ENCODE results near the gene TP53RK.

Gene TP53RK

DNA sequence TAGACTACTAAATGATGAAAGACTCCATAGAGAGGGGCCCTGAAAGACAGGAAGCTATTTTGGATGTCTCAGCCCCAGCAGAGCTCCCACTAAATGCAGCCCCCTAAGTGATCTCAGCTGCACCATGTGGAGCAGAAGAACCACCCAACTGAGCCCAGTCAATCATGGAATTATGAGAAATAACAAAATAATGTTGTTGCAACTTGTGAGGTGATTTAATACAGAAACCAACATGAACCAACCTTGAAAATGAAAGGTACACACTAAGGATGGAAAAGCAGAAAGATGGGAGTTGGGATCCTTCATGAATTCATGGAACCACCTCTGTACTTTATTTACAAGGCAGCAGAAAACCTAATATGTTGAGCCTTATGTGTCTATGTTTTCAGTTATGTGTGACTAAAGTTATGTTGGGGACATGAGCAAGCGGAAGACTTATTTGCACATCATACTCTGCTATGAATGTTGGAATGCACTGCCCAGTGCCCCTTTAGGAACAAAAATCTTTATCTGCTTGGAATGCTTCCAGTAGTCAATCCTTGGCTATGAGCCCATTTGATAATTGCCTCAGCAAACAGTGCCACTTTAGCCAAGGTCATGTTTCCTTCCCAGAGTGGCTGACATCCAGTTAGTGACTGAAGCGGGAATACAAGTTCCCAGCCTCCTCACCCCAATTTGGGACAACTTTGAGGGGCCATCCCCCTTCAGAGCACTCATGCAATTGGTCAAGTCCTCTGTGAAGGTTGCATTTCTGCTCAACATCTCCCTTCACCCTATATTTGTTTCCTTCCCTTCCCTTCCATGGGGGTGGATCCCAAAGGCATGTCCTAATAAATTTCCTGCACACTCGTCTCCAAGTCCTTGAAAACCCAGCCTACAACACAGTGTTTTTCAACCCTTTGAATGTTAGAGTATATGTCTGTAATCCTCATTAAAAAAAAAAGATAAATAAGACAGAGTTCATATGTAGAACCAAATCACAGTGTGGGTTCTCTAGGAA is 18.4 kb downstream of the TP53RK start:
- H3K27me3 Mint-ChIP-seq, result peaks cover 3% of the 10 kb centered on the region
- H3K4me3 Mint-ChIP-seq, result no peak overlapping the region
- intact Hi-C loops (cut with micrococcal nuclease), result no loop called here
- no peaks in the 10 kb centered on the region for H3K4me1 Mint-ChIP-seq (ENCODE audit: low read depth)
- H3K9me3 Mint-ChIP-seq, result peaks cover 20% of the 10 kb centered on the region
- H3K36me3 Mint-ChIP-seq (ENCODE audit: low read depth), result no peaks in the 10 kb centered on the region
- H3K27ac Mint-ChIP-seq, result no peak overlapping the region

DNA sequence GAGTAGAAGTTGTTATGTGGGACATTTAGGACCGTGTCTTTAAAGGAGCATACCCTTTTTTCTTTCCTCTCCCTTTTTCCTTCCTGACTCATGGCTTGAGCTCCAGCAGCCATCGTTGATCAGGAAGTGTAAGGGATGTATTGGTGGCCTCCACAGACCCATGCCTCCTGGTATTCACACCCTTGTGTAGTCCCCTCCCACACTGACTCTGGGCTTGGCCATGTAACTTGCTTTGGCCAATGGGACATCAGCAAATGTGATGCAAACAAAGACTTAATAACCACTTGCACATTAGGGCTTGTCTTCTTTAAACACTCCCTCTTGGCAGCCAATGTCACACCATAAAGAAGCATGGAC is 19.0 kb downstream of the TP53RK start:
- intact Hi-C loops (cut with micrococcal nuclease), result no loop called here
- Mint-ChIP-seq H3K4me1 (ENCODE audit: low read depth) (no peaks in the 10 kb centered on the region), H3K27ac (no peak overlapping the region), H3K27me3 (peaks cover 3% of the 10 kb centered on the region), H3K36me3 (ENCODE audit: low read depth) (no peaks in the 10 kb centered on the region), H3K4me3 (no peak overlapping the region), H3K9me3 (peaks cover 20% of the 10 kb centered on the region)

DNA sequence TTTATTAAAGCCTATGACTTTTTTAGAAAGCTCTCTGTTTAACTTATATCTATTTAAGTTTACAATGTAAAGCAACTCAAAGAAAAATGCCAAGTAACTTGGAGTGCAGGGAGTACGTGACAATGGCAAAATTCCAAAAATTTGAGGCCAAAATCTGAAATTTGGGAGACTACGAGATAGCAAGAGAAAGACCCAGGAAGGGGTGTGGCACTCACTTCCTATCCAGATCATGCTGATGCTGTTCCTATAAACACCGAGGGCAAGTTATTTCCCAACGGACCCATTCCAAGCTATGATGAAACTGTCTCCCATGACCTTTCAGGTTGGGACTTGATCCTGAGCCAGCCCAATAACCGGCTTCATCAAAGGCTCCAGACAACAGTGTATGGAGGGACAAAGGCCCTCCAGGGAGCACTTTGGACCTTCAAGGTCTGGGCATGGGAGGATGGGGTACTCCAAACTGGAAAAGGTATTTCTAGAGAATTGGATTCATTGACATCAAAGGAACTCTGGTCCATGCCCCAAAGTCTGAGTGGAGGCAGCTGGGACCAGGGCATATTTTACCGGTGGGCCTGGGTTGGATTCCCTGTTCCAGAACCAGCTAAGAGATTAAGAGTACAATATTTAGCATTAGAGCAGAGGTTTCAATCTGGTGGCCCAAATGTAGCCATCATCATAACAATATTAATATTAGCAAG is 22.3 kb downstream of the TP53RK start:
- Mint-ChIP-seq H3K9me3 (peaks cover 20% of the 10 kb centered on the region), H3K36me3 (ENCODE audit: low read depth) (no peaks in the 10 kb centered on the region), H3K27me3 (no peaks in the 10 kb centered on the region), H3K4me3 (no peak overlapping the region), H3K27ac (no peak overlapping the region), H3K4me1 (ENCODE audit: low read depth) (no peaks in the 10 kb centered on the region)
- intact Hi-C loops (cut with micrococcal nuclease), result no loop called here

DNA sequence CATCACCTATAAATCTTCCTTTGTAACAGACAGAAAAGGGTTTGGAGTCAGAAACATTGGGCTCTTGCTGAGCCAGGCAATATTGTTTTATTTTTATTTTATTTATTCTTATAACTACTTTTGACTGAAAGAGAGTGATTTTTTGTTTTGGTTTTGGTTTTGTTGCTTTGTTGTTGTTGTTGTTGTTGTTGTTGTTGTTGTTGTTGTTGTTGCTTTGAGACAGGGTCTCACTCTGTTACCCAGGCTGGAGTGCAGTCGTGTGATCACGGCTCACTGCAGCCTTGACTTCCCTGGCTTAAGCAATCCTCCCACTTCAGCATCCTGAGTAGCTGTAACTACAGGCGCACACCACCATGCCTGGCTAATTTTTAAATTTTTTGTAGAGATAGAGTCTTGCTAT is 22.9 kb downstream of the TP53RK start:
- H3K27me3 Mint-ChIP-seq, result no peaks in the 10 kb centered on the region
- no peaks in the 10 kb centered on the region for H3K4me1 Mint-ChIP-seq (ENCODE audit: low read depth)
- intact Hi-C loops (cut with micrococcal nuclease), result no loop called here
- H3K36me3 Mint-ChIP-seq (ENCODE audit: low read depth), result no peaks in the 10 kb centered on the region
- no peak overlapping the region for H3K27ac Mint-ChIP-seq
- H3K9me3 Mint-ChIP-seq, result peaks cover 14% of the 10 kb centered on the region
- H3K4me3 Mint-ChIP-seq, result no peak overlapping the region

DNA sequence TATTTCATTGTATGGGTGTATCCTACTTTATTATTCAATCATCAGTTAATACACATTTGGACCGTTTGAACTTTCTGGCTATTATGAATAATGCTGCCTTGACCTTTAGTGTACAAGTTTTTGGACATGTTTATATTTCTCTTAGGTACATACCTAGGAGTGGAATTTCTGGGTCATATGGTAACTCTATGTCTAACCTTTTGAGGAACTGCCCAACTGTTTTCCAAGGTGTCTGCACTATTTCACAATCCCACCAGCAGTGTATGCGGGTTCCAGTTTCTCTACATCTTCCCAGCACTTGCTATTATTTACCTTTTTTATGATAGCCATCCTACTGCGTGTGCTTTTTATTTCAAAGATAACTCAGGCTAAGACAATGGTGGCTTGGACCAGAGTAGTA is 23.6 kb downstream of the TP53RK start:
- no peak overlapping the region for H3K4me3 Mint-ChIP-seq
- no peak overlapping the region for H3K27ac Mint-ChIP-seq
- intact Hi-C loops (cut with micrococcal nuclease), result no loop called here
- no peaks in the 10 kb centered on the region for H3K4me1 Mint-ChIP-seq (ENCODE audit: low read depth)
- peaks cover 7% of the 10 kb centered on the region for H3K9me3 Mint-ChIP-seq
- H3K27me3 Mint-ChIP-seq, result no peaks in the 10 kb centered on the region
- H3K36me3 Mint-ChIP-seq (ENCODE audit: low read depth), result no peaks in the 10 kb centered on the region

DNA sequence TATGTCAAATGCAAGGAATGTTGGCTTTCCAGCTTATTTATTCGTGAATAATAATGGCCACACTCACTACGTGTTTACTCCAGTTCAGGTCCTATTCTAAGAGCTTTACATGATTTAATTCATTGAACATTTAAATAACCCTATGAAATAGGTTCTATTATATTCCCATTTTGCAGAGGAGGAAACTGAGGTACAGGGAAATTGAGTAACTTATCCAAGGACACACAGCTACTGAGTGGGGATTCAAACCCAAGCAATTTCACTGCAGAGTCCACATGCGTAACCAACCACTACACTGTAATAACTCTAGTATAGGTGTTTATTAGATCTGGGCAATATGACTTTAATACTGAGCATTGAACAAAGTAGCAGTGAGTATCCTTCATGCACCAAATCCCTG is 25.7 kb downstream of the TP53RK start:
- intact Hi-C loops (cut with micrococcal nuclease), result no loop called here
- no peaks in the 10 kb centered on the region for H3K9me3 Mint-ChIP-seq
- no peaks in the 10 kb centered on the region for H3K4me1 Mint-ChIP-seq (ENCODE audit: low read depth)
- peaks cover 2% of the 10 kb centered on the region for H3K27me3 Mint-ChIP-seq
- H3K36me3 Mint-ChIP-seq (ENCODE audit: low read depth), result no peaks in the 10 kb centered on the region
- H3K27ac Mint-ChIP-seq, result no peak overlapping the region
- no peak overlapping the region for H3K4me3 Mint-ChIP-seq

GRCh38 chr20:46661659-46662058 is 27.6 kb downstream of the TP53RK start:
- Mint-ChIP-seq H3K4me3 (no peak overlapping the region), H3K9me3 (no peaks in the 10 kb centered on the region), H3K27me3 (peaks cover 7% of the 10 kb centered on the region), H3K27ac (no peak overlapping the region), H3K36me3 (ENCODE audit: low read depth) (no peaks in the 10 kb centered on the region), H3K4me1 (ENCODE audit: low read depth) (no peaks in the 10 kb centered on the region)
- intact Hi-C loops (cut with micrococcal nuclease), result no loop called here

GRCh38 chr20:46660487-46660886 is 28.8 kb downstream of the TP53RK start:
- intact Hi-C loops (cut with micrococcal nuclease), result no loop called here
- H3K4me1 Mint-ChIP-seq (ENCODE audit: low read depth), result no peaks in the 10 kb centered on the region
- peaks cover 7% of the 10 kb centered on the region for H3K27me3 Mint-ChIP-seq
- no peak overlapping the region for H3K27ac Mint-ChIP-seq
- H3K9me3 Mint-ChIP-seq, result no peaks in the 10 kb centered on the region
- H3K4me3 Mint-ChIP-seq, result no peak overlapping the region
- H3K36me3 Mint-ChIP-seq (ENCODE audit: low read depth), result no peaks in the 10 kb centered on the region

GRCh38 chr20:46657618-46658017 is 31.6 kb downstream of the TP53RK start:
- no peak overlapping the region for H3K4me3 Mint-ChIP-seq
- no peaks in the 10 kb centered on the region for H3K4me1 Mint-ChIP-seq (ENCODE audit: low read depth)
- intact Hi-C loops (cut with micrococcal nuclease), result no loop called here
- H3K9me3 Mint-ChIP-seq, result no peaks in the 10 kb centered on the region
- peaks cover 19% of the 10 kb centered on the region for H3K27me3 Mint-ChIP-seq
- H3K36me3 Mint-ChIP-seq (ENCODE audit: low read depth), result no peaks in the 10 kb centered on the region
- H3K27ac Mint-ChIP-seq, result no peak overlapping the region

- Mint-ChIP-seq H3K27me3 (peaks cover 24% of the 10 kb centered on the region), H3K4me3 (no peak overlapping the region), H3K4me1 (ENCODE audit: low read depth) (no peaks in the 10 kb centered on the region), H3K36me3 (ENCODE audit: low read depth) (no peaks in the 10 kb centered on the region), H3K27ac (no peak overlapping the region), H3K9me3 (no peaks in the 10 kb centered on the region)
- intact Hi-C loops (cut with micrococcal nuclease), result no loop called here
Observed at GRCh38 chr20:46657137-46657536, 32.1 kb downstream of the TP53RK start.

- Mint-ChIP-seq H3K27me3 (peaks cover 58% of the 10 kb centered on the region), H3K4me1 (ENCODE audit: low read depth) (peaks cover 5% of the 10 kb centered on the region), H3K4me3 (no peak overlapping the region), H3K36me3 (ENCODE audit: low read depth) (no peaks in the 10 kb centered on the region), H3K9me3 (no peaks in the 10 kb centered on the region), H3K27ac (no peak overlapping the region)
- intact Hi-C loops (cut with micrococcal nuclease), result no loop called here
Observed at GRCh38 chr20:46652699-46653098, 36.5 kb downstream of the TP53RK start.

GRCh38 chr20:46651091-46651962 is 37.9 kb downstream of the TP53RK start, which contains the start of gene SLC13A3:
SLC13A3 (minus strand) TSS chr20:46651459; CDS start chr20:46651421, 38 bp downstream.
- intact Hi-C loops (cut with micrococcal nuclease), result no loop called here
- Mint-ChIP-seq H3K27me3 (peaks cover 65% of the 10 kb centered on the region), H3K4me1 (ENCODE audit: low read depth) (peaks cover 5% of the 10 kb centered on the region), H3K4me3 (no peak within 1 kb of the TSS), H3K27ac (no peak within 1 kb of the TSS), H3K36me3 (ENCODE audit: low read depth) (no peaks in the 10 kb centered on the region), H3K9me3 (no peaks in the 10 kb centered on the region)

DNA sequence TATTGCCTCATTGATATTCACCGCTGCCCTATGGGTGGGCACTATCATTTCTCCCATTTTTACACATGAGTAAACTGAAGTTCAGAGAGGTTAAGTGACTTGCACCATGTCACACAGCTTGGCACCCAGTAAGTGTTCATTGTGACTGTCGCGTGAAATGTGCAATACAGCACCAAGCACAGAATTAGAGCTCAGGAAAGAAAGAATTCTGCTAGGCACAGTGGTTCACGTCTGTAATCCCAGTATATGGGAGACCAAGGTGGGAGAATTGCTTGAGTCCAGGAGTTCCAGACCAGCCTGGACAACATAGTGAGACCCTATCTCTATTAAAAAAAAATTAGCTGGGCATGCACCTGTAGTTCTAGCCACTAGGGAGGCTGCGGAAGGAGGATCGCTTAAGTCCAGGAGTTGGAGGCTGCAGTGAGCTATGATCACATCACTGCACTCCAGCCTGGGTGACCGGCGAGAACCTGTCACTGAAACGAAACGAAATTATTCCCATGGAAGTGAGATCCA is 38.6 kb downstream of the TP53RK start:
- H3K36me3 Mint-ChIP-seq (ENCODE audit: low read depth), result no peaks in the 10 kb centered on the region
- peaks cover 68% of the 10 kb centered on the region for H3K27me3 Mint-ChIP-seq
- no peaks in the 10 kb centered on the region for H3K9me3 Mint-ChIP-seq
- H3K4me1 Mint-ChIP-seq (ENCODE audit: low read depth), result peaks cover 5% of the 10 kb centered on the region
- intact Hi-C loops (cut with micrococcal nuclease), result no loop called here
- no peak overlapping the region for H3K27ac Mint-ChIP-seq
- H3K4me3 Mint-ChIP-seq, result no peak overlapping the region
